SK-N-SH treated with all-trans-retinoic acid at 6 μM for 48 hours (cell line): ENCODE data around the gene SORCS3.

ENCODE experiments used
- CSDC2 ChIP-seq: fragments of 250-450 bp; sonication (Bioruptor Pico); IDR thresholded peaks from 2 replicates; pipeline ENCODE4 v1.5.0; 2020; ENCODE audit warnings: mild to moderate bottlenecking, moderate library complexity
- CSRNP3 ChIP-seq: fragments of 250-450 bp; sonication (Bioruptor Pico); IDR thresholded peaks from 2 replicates; pipeline ENCODE4 v1.5.1; 2021; ENCODE audit warnings: mild to moderate bottlenecking, moderate library complexity
- ESRRG ChIP-seq: fragments of 250-450 bp; sonication (Bioruptor Pico); IDR thresholded peaks from 2 replicates; pipeline ENCODE4 v1.6.1; 2021; ENCODE audit warnings: mild to moderate bottlenecking
- ISL1 ChIP-seq: fragments of 250-450 bp; sonication (Bioruptor Pico); IDR thresholded peaks from 2 replicates; pipeline ENCODE4 v2.1.2; 2022; ENCODE audit warnings: mild to moderate bottlenecking, moderate library complexity
- PATZ1 ChIP-seq: fragments of 250-450 bp; sonication (Bioruptor Pico); IDR thresholded peaks from 2 replicates; pipeline ENCODE4 v1.8.0; 2020; ENCODE audit warnings: mild to moderate bottlenecking, moderate library complexity, borderline replicate concordance
- PPARA ChIP-seq: fragments of 250-450 bp; sonication (Bioruptor Pico); IDR thresholded peaks from 2 replicates; pipeline ENCODE4 v1.5.0; 2020; ENCODE audit warnings: mild to moderate bottlenecking, borderline replicate concordance
- RARB ChIP-seq: fragments of 250-450 bp; sonication (Bioruptor Pico); IDR thresholded peaks from 2 replicates; pipeline ENCODE4 v1.8.0; 2021; ENCODE audit warnings: mild to moderate bottlenecking, moderate library complexity
- ZC3H10 ChIP-seq: fragments of 250-450 bp; sonication (Bioruptor Pico); IDR thresholded peaks from 2 replicates; pipeline ENCODE4 v1.5.1; 2021; ENCODE audit warnings: mild to moderate bottlenecking, moderate library complexity
- ZFP3 ChIP-seq: fragments of 250-450 bp; sonication (Bioruptor Pico); IDR thresholded peaks from 2 replicates; pipeline ENCODE4 v1.5.0; 2020; ENCODE audit warnings: mild to moderate bottlenecking, moderate library complexity
- ZFP30 ChIP-seq: fragments of 450-650 bp; formaldehyde crosslinking; IDR thresholded peaks from 2 replicates; pipeline ENCODE4 v1.5.0; 2022; ENCODE audit warnings: mild to moderate bottlenecking, moderate library complexity
- ZNF70 ChIP-seq: fragments of 450-650 bp; formaldehyde crosslinking; IDR thresholded peaks from 2 replicates; pipeline ENCODE4 v1.5.0; 2020; ENCODE audit warnings: mild to moderate bottlenecking, moderate library complexity

- no peak for TF ChIP-seq ZFP3 (CRISPR knock-in tag)
- no peak for TF ChIP-seq RARB (CRISPR knock-in tag)
- TF ChIP-seq ZC3H10 (CRISPR knock-in tag): no peak
- no peak for TF ChIP-seq PPARA (CRISPR knock-in tag)
- no peak for TF ChIP-seq ISL1 (CRISPR knock-in tag)
- TF ChIP-seq ESRRG (CRISPR knock-in tag): no peak
- no peak for TF ChIP-seq ZFP30 (CRISPR knock-in tag)
- TF ChIP-seq CSDC2: no peak
- no peak for TF ChIP-seq CSRNP3 (CRISPR knock-in tag)
- no peak for TF ChIP-seq ZNF70 (CRISPR knock-in tag)
- no peak for TF ChIP-seq PATZ1 (CRISPR knock-in tag)
These were observed 91.1 kb downstream of the SORCS3 start for GRCh38 chr10:104732222-104732621.
